Loucy (cell line): ENCODE measurements around the gene TLNRD1.

Source experiments
- H2AFZ ChIP-seq: fragments of 200-600 bp; sonication (generic); 2 replicates; pipeline ENCODE4 v1.6.0; 2016; ENCODE audit warnings: antibody characterized with exemption, mild to moderate bottlenecking, low read length, moderate library complexity
- H3F3A ChIP-seq: fragments of 200-600 bp; 2 replicates; pipeline ENCODE4 v1.6.0; 2016; ENCODE audit warnings: antibody characterized with exemption, low read depth, mild to moderate bottlenecking
- H3K27me3 ChIP-seq: fragments of 200-600 bp; sonication (generic); 2 replicates; pipeline ENCODE4 v1.6.1; 2014; ENCODE audit warnings: low read length, mild to moderate bottlenecking; ENCODE audit not compliant: insufficient read depth, poor library complexity, severe bottlenecking
- H3K36me3 ChIP-seq: fragments of 200-600 bp; sonication (generic); 2 replicates; pipeline ENCODE4 v1.6.1; 2016; ENCODE audit warnings: low read length; ENCODE audit not compliant: insufficient read depth
- H3K4me1 ChIP-seq: fragments of 200-600 bp; sonication (generic); 2 replicates; pipeline ENCODE4 v1.5.1; 2014; ENCODE audit warnings: low read length, mild to moderate bottlenecking; ENCODE audit not compliant: insufficient read depth, poor library complexity, severe bottlenecking
- H3K4me2 ChIP-seq: fragments of 200-600 bp; sonication (generic); 2 replicates; pipeline ENCODE4 v1.6.0; 2014; ENCODE audit warnings: antibody characterized with exemption, low read length, low read depth, mild to moderate bottlenecking; ENCODE audit not compliant: poor library complexity, severe bottlenecking
- H3K4me3 ChIP-seq: fragments of 200-600 bp; sonication (generic); 2 replicates; pipeline ENCODE4 v1.5.1; 2014; ENCODE audit warnings: low read length, mild to moderate bottlenecking, mixed read lengths; ENCODE audit not compliant: poor library complexity, severe bottlenecking
- H3K79me2 ChIP-seq: fragments of 200-600 bp; sonication (generic); 2 replicates; pipeline ENCODE4 v1.6.1; 2014; ENCODE audit warnings: low read length; ENCODE audit not compliant: insufficient read depth
- H3K9ac ChIP-seq: fragments of 200-600 bp; sonication (generic); 2 replicates; pipeline ENCODE4 v1.6.0; 2014; ENCODE audit warnings: mild to moderate bottlenecking, low read depth, low read length, moderate library complexity; ENCODE audit not compliant: poor library complexity, severe bottlenecking
- H3K9me2 ChIP-seq: fragments of 200-600 bp; sonication (generic); replicated peaks from 2 replicates; pipeline ENCODE4 v1.6.1; 2016; ENCODE audit warnings: low read depth, low read length, mixed read lengths
- H3K9me3 ChIP-seq: fragments of 200-600 bp; sonication (generic); 2 replicates; pipeline ENCODE4 v1.6.1; 2014; ENCODE audit warnings: mild to moderate bottlenecking, antibody characterized with exemption, low read length, low read depth; ENCODE audit not compliant: insufficient read depth
- H4K20me1 ChIP-seq: fragments of 200-600 bp; sonication (generic); 2 replicates; pipeline ENCODE4 v1.6.0; 2014; ENCODE audit warnings: antibody characterized with exemption, low read length, mild to moderate bottlenecking; ENCODE audit not compliant: insufficient read depth, poor library complexity, severe bottlenecking
- EZH2phosphoT487 ChIP-seq: fragments of 200-600 bp; IDR thresholded peaks from 2 replicates; pipeline ENCODE4 v1.6.1; 2018; ENCODE audit warnings: antibody characterized with exemption, mild to moderate bottlenecking, moderate library complexity, borderline replicate concordance
- TF ChIP-seq, protein P1 (sequence below): fragments of 200-600 bp; sonication (generic); conservative IDR thresholded peaks from 2 replicates; pipeline ENCODE4 v1.5.1; 2014; ENCODE audit warnings: mild to moderate bottlenecking, antibody characterized with exemption, low read length

TLNRD1 gene

DNA sequence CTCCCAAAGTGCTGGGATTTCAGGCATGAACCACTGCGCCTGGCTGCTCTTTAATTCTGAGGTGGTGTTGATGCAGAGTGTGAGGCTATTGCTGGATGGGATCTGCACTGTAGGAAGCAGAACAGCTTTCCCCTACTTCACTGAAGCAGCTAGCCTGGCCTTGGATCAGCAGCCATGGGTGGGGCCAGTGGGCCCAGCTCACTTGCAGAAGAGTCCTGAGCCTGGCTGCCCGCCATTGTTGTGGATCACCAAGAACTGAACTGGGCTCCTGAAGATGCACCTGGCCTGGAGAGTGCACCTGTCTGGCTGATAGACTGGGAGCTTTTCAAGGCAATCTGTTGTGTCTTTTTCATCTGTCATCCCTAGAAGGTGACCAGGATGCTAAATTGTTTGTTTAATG lies 11.9 kb downstream of the TLNRD1 start:
- no peaks in the 10 kb centered on the region for H3K36me3 ChIP-seq
- H3K79me2 ChIP-seq, result peaks cover 4% of the 10 kb centered on the region; the same call in 1 of the 2 replicates
- H3K9me2 ChIP-seq, result no peaks in the 10 kb centered on the region
- H3K9ac ChIP-seq, result no peak overlapping the region
- no peak for TF ChIP-seq EZH2phosphoT487
- TF ChIP-seq, protein P1, sequence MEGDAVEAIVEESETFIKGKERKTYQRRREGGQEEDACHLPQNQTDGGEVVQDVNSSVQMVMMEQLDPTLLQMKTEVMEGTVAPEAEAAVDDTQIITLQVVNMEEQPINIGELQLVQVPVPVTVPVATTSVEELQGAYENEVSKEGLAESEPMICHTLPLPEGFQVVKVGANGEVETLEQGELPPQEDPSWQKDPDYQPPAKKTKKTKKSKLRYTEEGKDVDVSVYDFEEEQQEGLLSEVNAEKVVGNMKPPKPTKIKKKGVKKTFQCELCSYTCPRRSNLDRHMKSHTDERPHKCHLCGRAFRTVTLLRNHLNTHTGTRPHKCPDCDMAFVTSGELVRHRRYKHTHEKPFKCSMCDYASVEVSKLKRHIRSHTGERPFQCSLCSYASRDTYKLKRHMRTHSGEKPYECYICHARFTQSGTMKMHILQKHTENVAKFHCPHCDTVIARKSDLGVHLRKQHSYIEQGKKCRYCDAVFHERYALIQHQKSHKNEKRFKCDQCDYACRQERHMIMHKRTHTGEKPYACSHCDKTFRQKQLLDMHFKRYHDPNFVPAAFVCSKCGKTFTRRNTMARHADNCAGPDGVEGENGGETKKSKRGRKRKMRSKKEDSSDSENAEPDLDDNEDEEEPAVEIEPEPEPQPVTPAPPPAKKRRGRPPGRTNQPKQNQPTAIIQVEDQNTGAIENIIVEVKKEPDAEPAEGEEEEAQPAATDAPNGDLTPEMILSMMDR, result no peak
- no peaks in the 10 kb centered on the region for H3K27me3 ChIP-seq
- peaks cover 14% of the 10 kb centered on the region for H3K4me1 ChIP-seq
- H2AFZ ChIP-seq, result no peak overlapping the region
- H3K4me2 ChIP-seq, result no peak overlapping the region
- no peaks in the 10 kb centered on the region for H3F3A ChIP-seq
- no peaks in the 10 kb centered on the region for H4K20me1 ChIP-seq
- no peaks in the 10 kb centered on the region for H3K9me3 ChIP-seq
- no peak overlapping the region for H3K4me3 ChIP-seq

DNA sequence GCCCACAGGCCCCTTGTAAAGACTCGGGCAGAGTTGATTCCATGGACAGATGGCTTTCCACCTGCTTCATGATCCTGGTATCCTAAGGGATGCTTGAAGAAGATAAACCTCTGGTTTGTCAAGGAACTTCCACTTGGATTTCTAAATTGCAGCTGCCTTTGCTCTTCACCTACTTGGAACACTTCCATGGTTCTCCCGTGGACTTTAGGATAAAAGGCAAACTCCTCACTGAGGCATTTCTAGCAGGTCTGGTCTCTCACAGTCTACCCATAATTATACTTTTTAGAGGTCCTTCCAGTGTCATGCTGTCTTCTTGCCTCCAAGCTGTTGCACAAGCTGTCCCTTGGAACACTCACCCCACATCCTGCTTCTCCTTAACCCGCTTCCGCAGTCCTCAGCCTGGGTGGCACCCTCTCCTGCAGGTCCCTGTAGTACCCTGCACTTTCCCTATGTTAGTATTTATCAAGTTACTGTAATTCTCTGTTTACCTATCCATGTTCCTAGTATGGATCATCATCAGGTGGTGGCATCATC lies 12.7 kb downstream of the TLNRD1 start:
- TF ChIP-seq, protein P1, result no peak
- TF ChIP-seq EZH2phosphoT487, result no peak
- Histone ChIP-seq H3K4me3 (no peak overlapping the region), H3K4me1 (peaks cover 14% of the 10 kb centered on the region), H4K20me1 (no peaks in the 10 kb centered on the region), H3K9me3 (no peaks in the 10 kb centered on the region), H3K36me3 (no peaks in the 10 kb centered on the region), H3F3A (no peaks in the 10 kb centered on the region), H3K4me2 (no peak overlapping the region), H3K9me2 (no peaks in the 10 kb centered on the region), H3K27me3 (no peaks in the 10 kb centered on the region), H2AFZ (no peak overlapping the region), H3K79me2 (no peaks in the 10 kb centered on the region; the same call in 1 of the 2 replicates), H3K9ac (no peak overlapping the region)

DNA sequence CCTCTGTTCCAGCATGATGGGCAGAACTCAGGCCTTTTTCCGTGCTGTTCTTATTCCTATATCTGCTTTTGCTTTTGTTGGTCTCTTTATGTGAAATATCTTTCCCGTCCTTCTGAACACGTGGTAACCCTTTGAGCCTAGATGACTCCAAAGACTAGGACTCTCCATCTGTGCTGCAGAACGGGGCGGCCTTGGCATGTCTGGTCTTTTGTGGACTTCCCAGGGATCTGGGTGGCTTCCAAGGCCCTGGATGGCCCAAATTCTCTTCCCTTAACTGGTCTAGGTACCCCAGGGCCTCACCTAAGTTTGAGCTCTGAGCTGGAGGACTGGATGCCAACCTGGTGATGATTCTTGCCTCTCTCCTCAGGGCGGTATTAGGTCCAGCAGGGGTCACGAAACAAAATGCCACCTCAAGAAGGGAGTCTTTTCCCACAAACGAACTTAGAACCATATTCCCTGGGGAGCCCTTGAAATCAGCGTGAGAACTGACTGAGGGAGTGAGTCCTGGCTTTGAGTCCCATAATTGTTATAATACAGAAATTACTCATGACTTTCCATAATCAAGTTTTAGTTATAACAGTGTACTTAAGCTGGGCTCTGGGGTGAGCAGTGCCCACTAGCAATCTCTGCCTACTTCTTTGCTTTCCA lies 13.8 kb downstream of the TLNRD1 start:
- TF ChIP-seq EZH2phosphoT487, result no peak
- TF ChIP-seq, protein P1, result no peak
- H3K9me3 ChIP-seq, result no peaks in the 10 kb centered on the region
- peaks cover 6% of the 10 kb centered on the region for H3K4me1 ChIP-seq
- no peaks in the 10 kb centered on the region for H3K9me2 ChIP-seq
- no peaks in the 10 kb centered on the region for H3F3A ChIP-seq
- no peak overlapping the region for H3K4me3 ChIP-seq
- H3K79me2 ChIP-seq, result no peaks in the 10 kb centered on the region; the same call in 1 of the 2 replicates
- H3K9ac ChIP-seq, result no peak overlapping the region
- H4K20me1 ChIP-seq, result no peaks in the 10 kb centered on the region
- no peaks in the 10 kb centered on the region for H3K36me3 ChIP-seq
- H3K27me3 ChIP-seq, result no peaks in the 10 kb centered on the region
- no peak overlapping the region for H2AFZ ChIP-seq
- H3K4me2 ChIP-seq, result no peak overlapping the region
